Keratinocyte (primary cell): Measurements from ENCODE around the gene OR1F1. TPM values are rescaled to one million over a fixed set of nuclear protein-coding genes. Genes with fewer than 3 reads are reported as not detected.
A peak's percentile ranks its signal among the peaks of the same experiment; 100 is the strongest.

Source experiments
- DNase-seq: peaks from one replicate; pipeline ENCODE4 v3.0.0-alpha.2; 2011; ENCODE audit warnings: low read depth, missing footprints, low spot score
- FAIRE-seq: peaks from 2 replicates; lab custom pipeline; 2011; peaks lifted over from hg19 to GRCh38; lab: Jason Lieb, UNC
- H2AFZ ChIP-seq: 2 replicates; pipeline ENCODE4 v1.6.0; 2012; ENCODE audit warnings: low read length, control low read depth, inconsistent platforms; ENCODE audit not compliant: control insufficient read depth
- H3K27ac ChIP-seq: 2 replicates; pipeline ENCODE4 v1.5.1; 2011; ENCODE audit warnings: low read length; ENCODE audit not compliant: control insufficient read depth, insufficient read depth
- H3K27me3 ChIP-seq: 3 replicates; pipeline ENCODE4 v1.6.0; 2011; ENCODE audit warnings: low read length; ENCODE audit not compliant: control insufficient read depth, insufficient read depth; ENCODE audit errors: extremely low read depth
- H3K36me3 ChIP-seq, 2 experiments: 2 replicates in 1 of 2; 3 replicates in 1 of 2; pipeline ENCODE4 v1.5.1; 2011; ENCODE audit warnings: low read length in 2 of 2, mild to moderate bottlenecking in 1 of 2; ENCODE audit not compliant: control insufficient read depth in 2 of 2, insufficient read depth in 2 of 2; ENCODE audit errors: extremely low read depth in 1 of 2
- H3K4me1 ChIP-seq: 3 replicates; pipeline ENCODE4 v1.5.1; 2011; ENCODE audit warnings: low read length; ENCODE audit not compliant: control insufficient read depth, insufficient read depth; ENCODE audit errors: extremely low read depth
- H3K4me2 ChIP-seq: 3 replicates; pipeline ENCODE4 v1.6.0; 2011; ENCODE audit warnings: low read depth, low read length; ENCODE audit not compliant: control insufficient read depth, insufficient read depth; ENCODE audit errors: extremely low read depth
- H3K4me3 ChIP-seq, 3 experiments: fragments of 200-600 bp in 1 of 3; sonication (generic) in 1 of 3; 2 replicates in 2 of 3; 3 replicates in 1 of 3; pipeline ENCODE4 v1.5.1; 2011 to 2016; ENCODE audit warnings: low read length in 3 of 3, mild to moderate bottlenecking in 3 of 3, control low read depth in 2 of 3, inconsistent platforms in 1 of 3, low read depth in 1 of 3, mixed read lengths in 1 of 3, mixed run types in 1 of 3, moderate library complexity in 1 of 3; ENCODE audit not compliant: control insufficient read depth in 2 of 3, insufficient read depth in 2 of 3; ENCODE audit errors: extremely low read depth in 1 of 3
- H3K79me2 ChIP-seq: 2 replicates; pipeline ENCODE4 v1.6.0; 2012; ENCODE audit warnings: low read length; ENCODE audit not compliant: control insufficient read depth, insufficient read depth
- H3K9ac ChIP-seq: 3 replicates; pipeline ENCODE4 v1.6.0; 2011; ENCODE audit warnings: low read length; ENCODE audit not compliant: control insufficient read depth, insufficient read depth; ENCODE audit errors: extremely low read depth
- H3K9me1 ChIP-seq: 3 replicates; pipeline ENCODE4 v1.6.0; 2011; ENCODE audit warnings: low read length; ENCODE audit not compliant: control insufficient read depth, insufficient read depth; ENCODE audit errors: extremely low read depth
- H3K9me3 ChIP-seq: 2 replicates; pipeline ENCODE4 v1.5.1; 2012; ENCODE audit warnings: low read depth, low read length; ENCODE audit not compliant: control insufficient read depth
- H4K20me1 ChIP-seq: 3 replicates; pipeline ENCODE4 v1.6.0; 2011; ENCODE audit warnings: low read length; ENCODE audit not compliant: control insufficient read depth, insufficient read depth; ENCODE audit errors: extremely low read depth
- EZH2 ChIP-seq: IDR thresholded peaks from one replicate; pipeline ENCODE4 v1.6.1; 2012; ENCODE audit warnings: inconsistent platforms, mild to moderate bottlenecking, low read length, moderate library complexity
- dilution Hi-C: fragments of 300-500 bp; cut with MboI; formaldehyde crosslinking; loops from one replicate; pipeline ENCODE4 v1.7.0; 2020; ENCODE audit warnings: low sequenced_read_pairs; ENCODE audit not compliant: extremely low pct_ligation_motif_present
- polyA plus RNA-seq, 5 experiments: library from polyadenylated mRNA; depleted of rRNA in 3 of 5; stranded (reverse) in 3 of 5; stranded (forward) in 1 of 5; unstranded in 1 of 5; fragments of >200 nt; gene quantifications; 1 replicate in 1 of 5; 2 replicates in 3 of 5; 3 replicates in 1 of 5; pipeline versions ENCODE4 v1.2.1 to v1.2.3, GENCODE V29; 2011 to 2012; ENCODE audit warnings: missing spikeins in 2 of 5, low read depth in 1 of 5, low replicate concordance in 1 of 5
- TF ChIP-seq, protein P1 (sequence below), 3 experiments: IDR thresholded peaks in 1 of 3; conservative IDR thresholded peaks in 1 of 3; optimal IDR thresholded peaks in 1 of 3; 2 replicates in 2 of 3; 3 replicates in 1 of 3; pipeline versions ENCODE3 to v1.5.1; 2011; ENCODE audit warnings: low read length in 3 of 3, mild to moderate bottlenecking in 3 of 3, moderate library complexity in 2 of 3, control low read depth in 1 of 3, inconsistent platforms in 1 of 3; ENCODE audit not compliant: insufficient read depth in 2 of 3; ENCODE audit errors: extremely low read depth in 1 of 3

The OR1F1 gene
- polyA plus RNA-seq, 1 donor (not counting 4 experiments of a cell fraction or from before 2014, with no cell fraction given): 0.51 TPM

DNA sequence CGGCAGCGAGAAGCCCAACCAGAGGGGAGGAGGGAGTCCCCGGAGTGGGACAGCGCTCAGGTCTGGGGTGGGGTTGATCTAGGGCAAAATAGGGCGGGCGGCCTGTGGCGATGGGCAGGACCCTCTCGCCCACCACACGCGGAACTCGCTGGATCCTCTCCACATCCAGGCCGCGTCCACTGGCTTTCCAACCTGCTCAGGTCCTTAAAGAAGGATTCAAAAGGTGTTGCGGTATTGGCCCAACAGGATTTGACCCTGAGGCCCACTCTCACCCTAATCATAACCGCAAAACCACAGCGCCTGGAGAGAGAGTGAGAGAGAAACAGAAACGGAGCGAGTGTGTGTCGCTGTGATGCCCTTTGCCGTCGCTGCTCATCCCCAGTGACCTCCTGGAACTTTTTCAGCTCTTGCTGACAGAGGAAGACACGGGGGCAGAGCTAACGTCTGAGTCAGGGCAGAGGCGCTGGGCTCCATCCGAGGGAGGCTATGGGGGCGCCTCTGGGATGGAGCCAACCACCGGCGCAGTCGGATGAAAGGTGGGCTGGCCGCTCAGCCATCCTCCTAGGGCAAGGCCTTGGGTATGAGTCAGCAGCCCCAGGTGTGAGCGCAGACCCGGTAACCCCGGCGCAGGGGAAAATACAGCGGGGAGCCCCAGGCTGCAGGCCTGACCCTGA lies 16.7 kb upstream of the OR1F1 start:
- Histone ChIP-seq H3K9me3 (no peaks in the 10 kb centered on the region), H3K4me1 (peaks cover 23% of the 10 kb centered on the region), H3K27me3 (no peaks in the 10 kb centered on the region), H3K9ac (no peak overlapping the region), H4K20me1 (no peaks in the 10 kb centered on the region), H3K4me2 (peak overlapping the region; percentile 66), H2AFZ (no peak overlapping the region), H3K4me3 (peak overlapping the region; percentile 31 to 71 (median 36)), H3K79me2 (no peaks in the 10 kb centered on the region), H3K9me1 (no peaks in the 10 kb centered on the region), H3K36me3 (no peaks in the 10 kb centered on the region), H3K27ac (no peak overlapping the region)
- DNase-seq (no peak), FAIRE-seq (no peak)
- TF ChIP-seq, protein P1, sequence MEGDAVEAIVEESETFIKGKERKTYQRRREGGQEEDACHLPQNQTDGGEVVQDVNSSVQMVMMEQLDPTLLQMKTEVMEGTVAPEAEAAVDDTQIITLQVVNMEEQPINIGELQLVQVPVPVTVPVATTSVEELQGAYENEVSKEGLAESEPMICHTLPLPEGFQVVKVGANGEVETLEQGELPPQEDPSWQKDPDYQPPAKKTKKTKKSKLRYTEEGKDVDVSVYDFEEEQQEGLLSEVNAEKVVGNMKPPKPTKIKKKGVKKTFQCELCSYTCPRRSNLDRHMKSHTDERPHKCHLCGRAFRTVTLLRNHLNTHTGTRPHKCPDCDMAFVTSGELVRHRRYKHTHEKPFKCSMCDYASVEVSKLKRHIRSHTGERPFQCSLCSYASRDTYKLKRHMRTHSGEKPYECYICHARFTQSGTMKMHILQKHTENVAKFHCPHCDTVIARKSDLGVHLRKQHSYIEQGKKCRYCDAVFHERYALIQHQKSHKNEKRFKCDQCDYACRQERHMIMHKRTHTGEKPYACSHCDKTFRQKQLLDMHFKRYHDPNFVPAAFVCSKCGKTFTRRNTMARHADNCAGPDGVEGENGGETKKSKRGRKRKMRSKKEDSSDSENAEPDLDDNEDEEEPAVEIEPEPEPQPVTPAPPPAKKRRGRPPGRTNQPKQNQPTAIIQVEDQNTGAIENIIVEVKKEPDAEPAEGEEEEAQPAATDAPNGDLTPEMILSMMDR (optimal IDR thresholded peaks at IDR 0.05 in 1 of 3, IDR thresholded peaks at IDR 0.05 in 1 of 3, conservative IDR thresholded peaks at IDR 0.05 in 1 of 3; ENCODE audit: extremely low read depth in 1 of 3, insufficient read depth in 2 of 3, low read length in 3 of 3): no peak
- TF ChIP-seq EZH2: no peak
- dilution Hi-C loops: no loop called here

DNA sequence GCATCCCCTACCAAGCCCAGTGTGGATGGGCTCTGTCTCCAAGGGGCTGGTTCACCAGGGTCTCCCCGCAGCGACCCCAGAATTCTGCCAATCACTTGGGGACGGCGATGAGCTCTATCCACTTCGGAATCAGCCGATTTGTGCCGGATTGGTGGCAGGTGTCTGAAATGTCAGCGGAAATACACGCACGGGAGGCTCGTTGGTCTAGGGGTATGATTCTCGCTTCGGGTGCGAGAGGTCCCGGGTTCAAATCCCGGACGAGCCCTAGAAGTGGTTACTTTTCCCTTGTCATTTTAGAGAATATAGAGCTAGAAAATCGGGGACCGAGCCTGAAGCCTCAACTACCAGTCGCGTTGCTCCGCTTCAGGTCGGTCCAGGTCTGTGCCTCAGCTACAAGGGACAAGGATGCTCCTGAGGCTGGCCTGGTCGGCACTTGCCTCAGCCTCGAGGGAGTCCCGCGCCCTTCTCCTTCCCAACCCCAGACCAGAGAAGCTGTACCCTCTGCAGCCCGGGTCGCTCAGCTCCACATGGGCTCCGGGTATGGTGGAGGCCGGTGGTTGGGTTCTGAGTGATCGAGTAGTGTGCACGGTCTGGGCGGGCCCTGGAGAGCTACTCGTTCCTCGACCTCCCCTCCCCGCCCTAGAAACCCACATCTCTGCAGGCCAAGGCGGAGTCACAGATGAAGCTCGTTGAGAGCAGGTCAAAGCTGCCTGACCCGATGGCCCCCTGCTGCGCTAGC lies 16.0 kb upstream of the OR1F1 start:
- Histone ChIP-seq H3K9ac (no peak overlapping the region), H2AFZ (no peak overlapping the region), H3K9me1 (no peaks in the 10 kb centered on the region), H3K27me3 (no peaks in the 10 kb centered on the region), H3K79me2 (no peaks in the 10 kb centered on the region), H3K4me1 (peaks cover 23% of the 10 kb centered on the region), H3K4me2 (peak overlapping the region; percentile 66), H3K36me3 (no peaks in the 10 kb centered on the region), H3K4me3 (peak overlapping the region; percentile 31 to 71 (median 36)), H3K27ac (no peak overlapping the region), H4K20me1 (no peaks in the 10 kb centered on the region), H3K9me3 (no peaks in the 10 kb centered on the region)
- no peak for DNase-seq
- dilution Hi-C loops: no loop called here
- TF ChIP-seq, protein P1 (optimal IDR thresholded peaks at IDR 0.05 in 1 of 3, IDR thresholded peaks at IDR 0.05 in 1 of 3, conservative IDR thresholded peaks at IDR 0.05 in 1 of 3; ENCODE audit: extremely low read depth in 1 of 3, insufficient read depth in 2 of 3, low read length in 3 of 3): no peak
- TF ChIP-seq EZH2: no peak
- no peak for FAIRE-seq
